CD14-positive monocyte (primary cell): ENCODE measurements around the gene AFDN. TPM values are rescaled to one million over a fixed set of nuclear protein-coding genes. Genes with fewer than 3 reads are reported as not detected.

ENCODE experiments used
- DNase-seq, 3 donors: peaks; one replicate each; pipeline ENCODE4 v3.0.0-alpha.2; 2011 to 2022
- H2AFZ ChIP-seq: 2 replicates; pipeline ENCODE4 v1.6.0; 2012; ENCODE audit warnings: mild to moderate bottlenecking, low read depth, low read length, inconsistent platforms; ENCODE audit not compliant: insufficient read depth, poor library complexity, severe bottlenecking
- H3K27ac ChIP-seq, 2 donors: 1 replicate in 1 of 2; 2 replicates in 1 of 2; pipeline ENCODE4 v1.5.1; 2012 to 2013; ENCODE audit warnings: low read length in 2 of 2, control low read depth in 1 of 2, inconsistent platforms in 1 of 2, low read depth in 1 of 2, mild to moderate bottlenecking in 1 of 2
- H3K27me3 ChIP-seq, 2 donors: one replicate each; pipeline versions ENCODE4 v1.6.0 to v1.6.1; 2011 to 2013; ENCODE audit warnings: low read length in 2 of 2; ENCODE audit not compliant: control insufficient read depth in 2 of 2, insufficient read depth in 2 of 2
- H3K36me3 ChIP-seq, 2 donors: replicated peaks in 1 of 2; 1 replicate in 1 of 2; 2 replicates in 1 of 2; pipeline versions ENCODE4 v1.5.1 to v1.6.1; 2012 to 2013; ENCODE audit warnings: low read length in 2 of 2, control low read depth in 1 of 2, inconsistent platforms in 1 of 2, mild to moderate bottlenecking in 1 of 2; ENCODE audit not compliant: insufficient read depth in 2 of 2, control insufficient read depth in 1 of 2
- H3K4me1 ChIP-seq, 2 donors: 1 replicate in 1 of 2; 2 replicates in 1 of 2; pipeline versions ENCODE4 v1.5.1 to v1.6.1; 2012 to 2013; ENCODE audit warnings: low read length in 2 of 2, control low read depth in 1 of 2, inconsistent platforms in 1 of 2, mild to moderate bottlenecking in 1 of 2, moderate library complexity in 1 of 2; ENCODE audit not compliant: insufficient read depth in 2 of 2, control insufficient read depth in 1 of 2
- H3K4me2 ChIP-seq: replicated peaks from 2 replicates; pipeline ENCODE3; 2012; ENCODE audit warnings: low read length, moderate library complexity, mild to moderate bottlenecking; ENCODE audit not compliant: poor library complexity, severe bottlenecking; ENCODE audit errors: extremely low read depth
- H3K4me3 ChIP-seq, 3 experiments: fragments of 200-600 bp in 1 of 3; sonication (generic) in 1 of 3; replicated peaks in 1 of 3; 1 replicate in 2 of 3; 2 replicates in 1 of 3; pipeline ENCODE4 v1.5.1; 2011 to 2013; ENCODE audit warnings: low read length in 3 of 3, mild to moderate bottlenecking in 3 of 3, control low read depth in 2 of 3, low read depth in 2 of 3, inconsistent platforms in 1 of 3, moderate library complexity in 1 of 3
- H3K79me2 ChIP-seq: 2 replicates; pipeline ENCODE4 v1.6.0; 2012; ENCODE audit warnings: mild to moderate bottlenecking, control low read depth, inconsistent platforms, low read length, moderate library complexity; ENCODE audit not compliant: insufficient read depth
- H3K9ac ChIP-seq: 2 replicates; pipeline ENCODE4 v1.6.0; 2017; ENCODE audit warnings: low read length, mild to moderate bottlenecking; ENCODE audit not compliant: insufficient read depth, poor library complexity, severe bottlenecking
- H3K9me3 ChIP-seq, 2 donors: replicated peaks in 1 of 2; 1 replicate in 1 of 2; 2 replicates in 1 of 2; pipeline versions ENCODE4 v1.5.1 to v1.6.1; 2012 to 2013; ENCODE audit warnings: low read length in 2 of 2, control low read depth in 1 of 2; ENCODE audit not compliant: control insufficient read depth in 1 of 2, insufficient read depth in 1 of 2
- H4K20me1 ChIP-seq: 2 replicates; pipeline ENCODE4 v1.6.0; 2012; ENCODE audit warnings: mild to moderate bottlenecking, low read length, control low read depth, moderate library complexity; ENCODE audit not compliant: insufficient read depth
- H3K27ac Mint-ChIP-seq, 7 donors: one replicate each; pipeline ENCODE4 v1.8.0; 2020; ENCODE audit warnings: mild to moderate bottlenecking in 7 of 7, mixed read lengths in 7 of 7, moderate library complexity in 6 of 7, inconsistent platforms in 2 of 7
- H3K27me3 Mint-ChIP-seq, 3 donors: one replicate each; pipeline ENCODE4 v1.8.0; 2021 to 2022; ENCODE audit warnings: low read depth in 3 of 3, mild to moderate bottlenecking in 3 of 3, mixed read lengths in 3 of 3, moderate library complexity in 3 of 3, inconsistent platforms in 1 of 3
- H3K36me3 Mint-ChIP-seq, 2 donors: one replicate each; pipeline ENCODE4 v1.8.0; 2020; ENCODE audit warnings: mixed read lengths in 2 of 2, inconsistent platforms in 1 of 2, mild to moderate bottlenecking in 1 of 2
- H3K4me1 Mint-ChIP-seq: one replicate; pipeline ENCODE4 v1.8.0; 2020; ENCODE audit warnings: mild to moderate bottlenecking, mixed read lengths
- H3K4me3 Mint-ChIP-seq, 2 donors: one replicate each; pipeline ENCODE4 v1.8.0; 2020; ENCODE audit warnings: mild to moderate bottlenecking in 2 of 2, mixed read lengths in 2 of 2, moderate library complexity in 1 of 2
- H3K9me3 Mint-ChIP-seq, 7 donors: one replicate each; pipeline ENCODE4 v1.8.0; 2020 to 2022; ENCODE audit warnings: mixed read lengths in 7 of 7, mild to moderate bottlenecking in 6 of 7, moderate library complexity in 6 of 7, inconsistent platforms in 2 of 7
- CTCF ChIP-seq: fragments of 200-600 bp; IDR thresholded peaks from one replicate; pipeline ENCODE4 v1.8.0; 2022; ENCODE audit warnings: antibody characterized with exemption, mild to moderate bottlenecking
- WGBS: methylation state at CpG from one replicate; pipeline ENCODE4 v1.1.5; 2013; ENCODE audit warnings: missing lambda C conversion rate; ENCODE audit not compliant: insufficient coverage; 5-methylcytosine and 5-hydroxymethylcytosine counted together
- intact Hi-C, 2 donors: fragments of 100-400 bp; cut with micrococcal nuclease; formaldehyde crosslinking; loops; one replicate each; pipeline versions ENCODE4 v1.15.0 to v1.15.1; 2023
- polyA plus RNA-seq, 3 donors: library from polyadenylated mRNA; depleted of rRNA in 1 of 3; unstranded in 2 of 3; stranded (reverse) in 1 of 3; fragments of 300-500 nt in 2 of 3; fragments of >200 nt in 1 of 3; fragmentation: Illumina TruSeq in 2 of 3; gene quantifications; 1 replicate in 2 of 3; 2 replicates in 1 of 3; pipeline ENCODE4 v1.2.3, GENCODE V29; 2012 to 2021

AFDN gene
- polyA plus RNA-seq, 3 donors: 0.03 to 1.5 TPM; not detected in 1

- Histone ChIP-seq H3K4me2 (no peak overlapping the region), H2AFZ (no peak overlapping the region), H3K36me3 (no peaks in the 10 kb centered on the region), H3K27ac (no peak overlapping the region), H3K4me1 (no peaks in the 10 kb centered on the region), H3K4me3 (no peak overlapping the region), H3K79me2 (no peaks in the 10 kb centered on the region), H3K9me3 (peaks cover 0 to 3% of the 10 kb centered on the region in 2 donors), H4K20me1 (no peaks in the 10 kb centered on the region), H3K27me3 (no peaks in the 10 kb centered on the region), H3K9ac (no peak overlapping the region)
- DNase-seq: no peak
- TF ChIP-seq CTCF: no peak
- no peak overlapping the region for H3K27ac Mint-ChIP-seq
- H3K4me3 Mint-ChIP-seq: no peak overlapping the region
- H3K9me3 Mint-ChIP-seq: peaks cover 0 to 5% (median 1%) of the 10 kb centered on the region in 7 donors
- intact Hi-C loops: no loop called here
- H3K4me1 Mint-ChIP-seq: no peaks in the 10 kb centered on the region
- no CpG with 5 or more reads among the region's 5 CpGs for WGBS
- no peaks in the 10 kb centered on the region for H3K36me3 Mint-ChIP-seq
- peaks cover 0 to 3% (median 1%) of the 10 kb centered on the region in 3 donors for H3K27me3 Mint-ChIP-seq
Observed at GRCh38 chr6:167946604-167947003, 119.9 kb downstream of the AFDN start.

- no peak for DNase-seq
- no peaks in the 10 kb centered on the region for H3K36me3 Mint-ChIP-seq
- Histone ChIP-seq H2AFZ (no peak overlapping the region), H4K20me1 (no peaks in the 10 kb centered on the region), H3K4me1 (no peaks in the 10 kb centered on the region), H3K27ac (no peak overlapping the region), H3K36me3 (no peaks in the 10 kb centered on the region), H3K4me3 (no peak overlapping the region), H3K79me2 (no peaks in the 10 kb centered on the region), H3K9me3 (peaks cover 0 to 4% of the 10 kb centered on the region in 2 donors), H3K9ac (no peak overlapping the region), H3K4me2 (no peak overlapping the region), H3K27me3 (no peaks in the 10 kb centered on the region)
- intact Hi-C loops: no loop called here
- H3K4me1 Mint-ChIP-seq: no peaks in the 10 kb centered on the region
- no peak overlapping the region for H3K27ac Mint-ChIP-seq
- TF ChIP-seq CTCF: no peak
- peaks cover 0 to 6% (median 2%) of the 10 kb centered on the region in 7 donors for H3K9me3 Mint-ChIP-seq
- H3K27me3 Mint-ChIP-seq: peaks cover 1 to 2% (median 2%) of the 10 kb centered on the region in 3 donors
- no peak overlapping the region for H3K4me3 Mint-ChIP-seq
- no CpG with 5 or more reads among the region's 1 CpG for WGBS
Observed at GRCh38 chr6:167947716-167948115, 121.0 kb downstream of the AFDN start.
